WI38 (cell line): ENCODE data around the gene SLC34A1.
"Not testable (repeated sequence)": the region's sequence is repeated elsewhere in the genome, so short reads cannot be mapped to it uniquely, and the experiment has no call there.

Experiments
- H3K4me3 ChIP-seq: 2 replicates; pipeline ENCODE4 v1.5.1; 2011; ENCODE audit warnings: low read depth, mild to moderate bottlenecking, control low read depth, low read length
- TF ChIP-seq, protein P1 (sequence below): IDR thresholded peaks from 2 replicates; pipeline ENCODE4 v1.5.1; 2012; ENCODE audit warnings: low read depth, mild to moderate bottlenecking, control low read depth, low read length

SLC34A1 gene

DNA sequence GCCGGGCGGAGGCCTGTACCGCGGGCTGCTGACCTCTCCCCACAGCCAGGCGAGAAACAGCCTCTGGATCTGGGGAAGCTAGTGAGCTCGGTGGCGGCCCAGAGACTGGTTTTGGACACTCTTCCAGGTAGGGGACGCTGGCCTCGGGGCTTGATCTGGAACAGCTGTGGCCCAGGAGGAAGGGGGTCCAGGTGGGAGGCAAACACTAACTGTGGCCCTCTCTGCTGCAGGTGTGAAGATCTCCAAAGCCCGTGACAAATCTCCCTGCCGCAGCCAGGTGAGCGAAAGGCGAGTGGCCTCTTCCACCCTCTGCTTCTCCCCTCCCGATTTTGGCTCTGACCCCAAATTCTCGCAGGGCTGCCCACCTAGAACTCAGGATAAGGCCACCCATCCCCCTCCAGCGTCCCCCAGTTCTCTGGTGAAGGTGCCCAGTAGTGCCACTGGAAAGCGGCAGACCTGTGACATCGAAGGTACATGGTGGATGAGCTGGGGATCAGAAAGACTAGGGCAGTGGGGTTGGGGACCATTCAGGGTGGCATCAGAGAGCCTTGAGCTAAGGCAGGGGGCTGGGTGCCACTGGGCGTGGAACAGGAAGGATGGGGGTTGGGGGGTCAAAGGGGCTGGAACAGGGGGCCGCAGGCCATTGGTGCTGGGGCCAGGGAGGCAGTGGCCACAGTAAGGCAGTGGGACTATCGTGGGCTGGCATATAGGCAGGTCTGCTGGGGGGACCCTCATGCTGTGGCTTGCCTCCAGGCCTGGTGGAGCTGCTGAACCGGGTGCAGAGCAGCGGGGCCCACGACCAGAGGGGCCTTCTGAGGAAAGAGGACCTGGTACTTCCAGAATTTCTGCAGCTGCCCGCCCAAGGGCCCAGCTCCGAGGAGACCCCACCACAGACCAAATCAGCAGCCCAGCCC is 12.9 kb upstream of the SLC34A1 start:
- H3K4me3 ChIP-seq, result peak overlapping the region; percentile 54

GRCh38 chr5:177372034-177372896 is 12.0 kb upstream of the SLC34A1 start:
- no peak overlapping the region for H3K4me3 ChIP-seq
- TF ChIP-seq, protein P1, sequence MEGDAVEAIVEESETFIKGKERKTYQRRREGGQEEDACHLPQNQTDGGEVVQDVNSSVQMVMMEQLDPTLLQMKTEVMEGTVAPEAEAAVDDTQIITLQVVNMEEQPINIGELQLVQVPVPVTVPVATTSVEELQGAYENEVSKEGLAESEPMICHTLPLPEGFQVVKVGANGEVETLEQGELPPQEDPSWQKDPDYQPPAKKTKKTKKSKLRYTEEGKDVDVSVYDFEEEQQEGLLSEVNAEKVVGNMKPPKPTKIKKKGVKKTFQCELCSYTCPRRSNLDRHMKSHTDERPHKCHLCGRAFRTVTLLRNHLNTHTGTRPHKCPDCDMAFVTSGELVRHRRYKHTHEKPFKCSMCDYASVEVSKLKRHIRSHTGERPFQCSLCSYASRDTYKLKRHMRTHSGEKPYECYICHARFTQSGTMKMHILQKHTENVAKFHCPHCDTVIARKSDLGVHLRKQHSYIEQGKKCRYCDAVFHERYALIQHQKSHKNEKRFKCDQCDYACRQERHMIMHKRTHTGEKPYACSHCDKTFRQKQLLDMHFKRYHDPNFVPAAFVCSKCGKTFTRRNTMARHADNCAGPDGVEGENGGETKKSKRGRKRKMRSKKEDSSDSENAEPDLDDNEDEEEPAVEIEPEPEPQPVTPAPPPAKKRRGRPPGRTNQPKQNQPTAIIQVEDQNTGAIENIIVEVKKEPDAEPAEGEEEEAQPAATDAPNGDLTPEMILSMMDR, result no peak

More for the DNA sequence above, 12.9 kb upstream of the SLC34A1 start:
- TF ChIP-seq, protein P1, result no peak

DNA sequence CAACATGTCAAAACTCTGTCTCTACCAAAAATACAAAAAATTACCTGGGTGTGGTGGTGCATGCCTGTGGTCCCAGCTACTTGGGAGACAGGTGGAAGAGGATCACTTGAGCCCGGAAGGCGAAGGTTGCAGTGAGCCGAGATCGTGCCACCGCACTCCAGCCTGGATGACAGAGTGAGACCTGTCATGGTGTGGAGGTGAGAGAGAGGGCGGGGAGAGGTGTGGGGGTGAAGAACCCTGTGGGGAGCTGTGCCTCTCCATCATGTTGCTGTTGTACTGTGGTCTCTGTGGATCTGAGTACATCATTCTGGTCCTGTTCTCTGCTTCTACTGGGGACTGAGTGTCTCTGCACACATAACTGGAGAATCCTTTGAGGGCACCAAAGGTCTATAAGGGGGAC is 11.3 kb upstream of the SLC34A1 start:
- TF ChIP-seq, protein P1, result no peak

GRCh38 chr5:177373806-177374205 is 10.4 kb upstream of the SLC34A1 start:
- no peak overlapping the region for H3K4me3 ChIP-seq
- TF ChIP-seq, protein P1, result no peak

More for the DNA sequence above, 11.3 kb upstream of the SLC34A1 start:
- H3K4me3 ChIP-seq, result no peak overlapping the region

DNA sequence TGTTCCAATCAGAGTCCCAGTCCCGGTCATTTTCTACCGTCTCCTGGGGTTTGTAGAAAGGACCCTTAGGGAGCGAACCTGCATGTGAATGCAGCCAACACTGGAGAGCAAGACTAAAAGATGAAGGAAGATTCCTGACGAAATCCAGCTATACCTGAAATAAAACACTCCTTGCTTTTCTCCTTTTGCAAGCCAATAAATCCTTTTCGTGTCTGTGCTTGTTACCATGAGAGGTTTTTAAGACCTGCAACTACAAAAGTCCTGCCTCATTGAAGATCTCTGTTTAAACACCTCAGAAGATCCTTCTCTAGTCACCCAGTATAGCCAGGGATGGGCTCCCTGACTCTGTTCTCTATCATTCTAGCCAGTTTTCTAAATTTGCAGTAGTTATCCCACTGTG is 10.0 kb upstream of the SLC34A1 start:
- TF ChIP-seq, protein P1, result no peak

GRCh38 chr5:177375516-177375915 is 8.7 kb upstream of the SLC34A1 start:
- H3K4me3 ChIP-seq, result not testable (repeated sequence)

More for the DNA sequence above, 10.0 kb upstream of the SLC34A1 start:
- no peak overlapping the region for H3K4me3 ChIP-seq

DNA sequence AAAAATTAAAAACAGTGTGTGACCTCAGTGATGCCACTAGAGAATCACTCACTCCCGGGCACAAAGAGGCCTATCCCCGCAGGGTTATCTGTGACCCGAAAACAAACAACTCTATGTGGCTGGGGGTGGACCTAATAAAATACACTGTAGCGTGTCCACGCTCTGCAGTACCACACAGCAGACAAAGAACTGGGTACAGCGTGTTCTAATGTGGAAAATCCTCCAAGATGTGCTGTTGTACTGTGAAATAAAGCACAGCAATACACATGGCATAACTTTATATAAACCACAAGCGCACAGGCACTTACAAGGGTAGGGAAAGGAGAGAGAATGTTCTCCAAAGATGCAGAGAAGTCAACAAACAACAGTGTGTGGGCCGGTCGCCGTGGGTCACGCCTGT is 8.1 kb upstream of the SLC34A1 start:
- no peak overlapping the region for H3K4me3 ChIP-seq

More for the DNA sequence above, 8.1 kb upstream of the SLC34A1 start:
- TF ChIP-seq, protein P1, result no peak
